ENCODE measurements around the gene CALD1.

GRCh38 chr7:134893920-134894319 lies 114.5 kb downstream of the CALD1 start:
- TF ChIP-seq CTCF (IDR thresholded peaks at IDR 0.05; ENCODE audit: insufficient read depth, low read length) (no peak), SPI1 (IDR thresholded peaks at IDR 0.05; ENCODE audit: borderline replicate concordance, low read depth) (no peak), REST (IDR thresholded peaks at IDR 0.05; ENCODE audit: insufficient replicate concordance, low read depth) (no peak), POLR2AphosphoS5 (IDR thresholded peaks at IDR 0.05; ENCODE audit: low read depth) (no peak)

All from HL-60 (cell line).